Left renal pelvis (tissue), 4 donors: ENCODE data around the gene RALGAPA2. TPM values are rescaled to one million over a fixed set of nuclear protein-coding genes. Genes with fewer than 3 reads are reported as not detected.

Source experiments
- DNase-seq, 4 donors: peaks; one replicate each; pipeline ENCODE4 v3.0.0-alpha.2; 2013; ENCODE audit warnings: low read depth in 4 of 4, low spot score in 3 of 4
- polyA plus RNA-seq, 4 donors: library from polyadenylated mRNA; unstranded; fragments of 120-200 nt; gene quantifications; one replicate each; pipeline ENCODE4 v1.2.1, GENCODE V29; 2013; ENCODE audit not compliant: insufficient read length in 4 of 4

The RALGAPA2 gene
- polyA plus RNA-seq, 4 donors = 8.6 to 21.8 (median 19.4) TPM

DNA sequence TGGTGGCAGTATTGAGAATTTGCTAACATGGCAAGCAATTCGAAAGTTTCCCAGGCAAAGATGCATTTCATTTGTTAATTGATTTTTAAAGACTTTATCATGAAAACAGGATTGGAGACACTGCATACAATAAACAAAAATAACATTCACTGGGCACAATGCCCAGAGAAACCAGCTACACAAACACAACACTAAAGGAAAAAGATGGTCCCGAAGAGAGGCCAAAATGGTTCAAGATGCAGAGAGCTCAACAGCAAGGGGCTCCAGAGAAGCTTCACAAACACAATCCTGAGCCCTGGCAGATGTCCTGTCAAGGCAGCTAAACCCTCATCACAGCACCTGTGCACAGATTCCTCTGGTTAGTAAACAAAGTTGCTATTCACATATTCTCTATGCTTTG, 265.2 kb downstream of the RALGAPA2 start:
- DNase-seq = no peak

DNA sequence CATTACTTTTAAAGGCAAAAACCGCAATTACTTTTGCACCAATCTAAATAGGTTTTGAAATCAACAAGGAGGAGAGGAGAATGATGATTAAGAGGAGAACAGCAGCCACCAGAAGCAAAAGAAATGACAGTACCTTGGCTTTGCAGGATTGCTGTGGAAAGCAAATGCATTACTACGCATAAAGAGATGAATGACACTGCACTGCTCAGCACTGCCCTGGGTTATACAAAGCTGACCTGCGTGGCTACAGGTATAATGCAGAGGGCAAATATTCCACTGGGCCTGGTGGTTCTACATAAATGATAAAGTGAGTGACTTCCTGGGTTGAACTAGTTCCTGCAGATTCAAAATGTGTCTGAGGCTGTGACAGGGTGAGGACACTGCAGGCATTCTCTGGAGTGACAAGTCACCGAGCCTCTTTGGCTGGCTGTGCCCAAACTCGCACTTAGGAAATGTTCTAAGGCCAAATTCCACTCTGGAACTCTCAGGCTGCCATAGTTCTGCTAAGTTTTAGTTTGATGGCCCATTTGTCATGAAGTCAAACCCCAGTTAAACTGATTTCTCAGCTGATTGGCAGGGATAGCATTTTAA, 265.9 kb downstream of the RALGAPA2 start:
- no peak for DNase-seq

DNA sequence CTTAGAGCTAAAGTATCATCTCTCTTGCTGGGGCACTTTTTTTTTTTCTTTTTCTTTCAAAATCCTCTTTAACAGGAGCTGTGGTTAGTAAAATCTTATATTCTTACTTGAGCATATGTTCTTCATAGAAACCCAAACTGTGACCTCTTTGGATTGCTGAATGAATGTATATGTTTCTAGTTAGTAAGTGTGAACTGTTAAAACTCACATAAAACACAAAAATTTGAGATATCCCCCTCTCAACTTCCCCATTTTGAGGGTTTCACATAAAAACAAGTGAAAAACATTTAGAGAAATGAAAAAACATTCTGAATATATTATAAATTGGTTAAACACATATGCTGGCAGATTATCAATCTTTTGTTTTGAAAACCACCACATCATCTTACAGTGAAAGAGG, 266.4 kb downstream of the RALGAPA2 start:
- no peak for DNase-seq

DNA sequence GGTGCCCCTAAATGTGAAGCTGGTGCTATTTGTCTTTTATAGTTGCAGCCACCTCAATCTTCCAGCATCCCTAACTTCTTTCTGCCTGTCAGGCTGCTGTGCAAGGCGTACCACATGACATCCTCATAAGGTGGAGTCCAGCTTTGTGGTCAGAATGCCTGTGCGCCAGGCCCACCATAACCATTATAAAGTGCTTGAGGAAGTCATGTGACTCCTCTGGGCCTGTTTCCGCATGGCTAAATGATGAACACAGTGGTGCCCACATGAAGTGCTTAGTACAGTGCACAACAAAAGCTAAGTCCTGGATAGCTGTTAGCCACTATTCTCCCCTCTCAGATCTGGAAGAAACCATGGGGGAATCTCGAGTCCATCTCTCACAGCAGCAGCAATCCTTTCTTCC, 268.9 kb downstream of the RALGAPA2 start:
- no peak for DNase-seq

DNA sequence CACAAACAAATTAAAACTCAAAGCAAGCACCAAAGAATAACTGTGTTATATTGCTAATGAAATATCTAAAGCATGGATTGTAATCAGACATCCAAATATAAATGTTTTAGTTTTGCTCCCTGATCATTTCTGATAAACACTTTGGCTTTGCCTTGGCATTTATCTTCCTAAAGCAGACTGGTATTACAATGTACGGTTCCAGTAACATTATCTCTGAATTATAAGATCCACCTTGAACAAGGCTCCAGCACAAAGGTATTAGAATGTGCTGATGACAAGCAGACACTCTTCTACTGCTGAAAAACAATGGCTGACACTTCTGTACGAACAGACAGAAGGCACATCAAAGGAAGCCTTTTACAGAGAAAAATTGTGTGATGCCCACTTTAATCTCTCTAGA, 270.0 kb downstream of the RALGAPA2 start:
- DNase-seq = no peak

DNA sequence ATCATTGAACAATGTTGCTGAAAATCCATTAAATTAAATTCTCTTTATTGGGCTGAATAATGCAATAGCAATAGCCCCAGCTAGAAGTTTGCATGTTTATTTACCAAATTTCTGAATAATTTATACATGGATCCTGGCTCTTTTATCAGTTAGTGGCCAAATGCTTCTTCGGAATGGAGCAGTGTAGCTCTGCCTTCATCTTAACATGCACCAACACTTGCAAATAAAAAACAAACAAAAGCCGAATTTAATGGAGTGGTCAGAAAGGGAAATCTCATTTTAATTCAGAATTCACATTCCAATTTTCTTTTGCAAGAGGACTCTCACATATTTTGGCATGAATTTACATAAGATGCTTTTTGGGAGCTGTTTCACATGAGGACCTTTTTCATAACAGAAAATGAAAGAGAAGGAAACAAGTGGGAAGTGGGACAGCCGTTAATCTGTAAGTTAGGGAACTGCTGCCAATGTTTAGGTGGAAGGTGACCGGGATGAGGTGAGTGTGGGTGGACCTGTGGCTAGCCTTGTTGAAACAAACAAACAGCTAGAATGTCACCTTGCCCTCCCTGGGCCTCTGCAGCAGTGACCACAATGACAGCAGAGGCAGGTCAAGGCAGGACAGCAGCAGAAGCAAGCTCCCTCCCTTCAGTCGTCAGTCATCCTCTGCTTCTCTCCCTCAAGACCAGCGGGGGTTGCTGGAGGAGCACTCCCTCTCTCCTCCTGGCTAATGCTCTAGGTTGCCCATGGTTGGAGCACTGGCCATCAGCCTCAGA, 271.4 kb downstream of the RALGAPA2 start:
- no peak for DNase-seq

DNA sequence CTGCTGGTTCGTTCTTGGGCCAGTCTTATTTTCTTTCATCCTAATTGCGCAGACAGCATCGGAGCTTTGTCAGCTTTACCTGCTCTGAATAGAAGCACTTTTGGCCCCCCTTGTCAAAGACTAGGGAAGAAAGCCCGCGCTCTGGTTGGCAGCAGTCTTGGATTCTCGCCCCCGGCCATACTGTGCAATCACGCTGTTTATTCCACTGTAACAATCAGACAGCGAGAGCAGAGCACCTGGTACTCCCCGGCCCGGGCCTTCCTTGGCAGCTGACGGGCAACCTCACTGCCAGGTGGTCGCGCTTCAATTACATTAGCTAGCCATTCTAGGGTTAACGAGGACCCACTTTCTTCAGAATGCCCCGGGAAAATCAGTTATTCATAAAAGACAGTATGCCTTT, 272.0 kb downstream of the RALGAPA2 start:
- no peak for DNase-seq

DNA sequence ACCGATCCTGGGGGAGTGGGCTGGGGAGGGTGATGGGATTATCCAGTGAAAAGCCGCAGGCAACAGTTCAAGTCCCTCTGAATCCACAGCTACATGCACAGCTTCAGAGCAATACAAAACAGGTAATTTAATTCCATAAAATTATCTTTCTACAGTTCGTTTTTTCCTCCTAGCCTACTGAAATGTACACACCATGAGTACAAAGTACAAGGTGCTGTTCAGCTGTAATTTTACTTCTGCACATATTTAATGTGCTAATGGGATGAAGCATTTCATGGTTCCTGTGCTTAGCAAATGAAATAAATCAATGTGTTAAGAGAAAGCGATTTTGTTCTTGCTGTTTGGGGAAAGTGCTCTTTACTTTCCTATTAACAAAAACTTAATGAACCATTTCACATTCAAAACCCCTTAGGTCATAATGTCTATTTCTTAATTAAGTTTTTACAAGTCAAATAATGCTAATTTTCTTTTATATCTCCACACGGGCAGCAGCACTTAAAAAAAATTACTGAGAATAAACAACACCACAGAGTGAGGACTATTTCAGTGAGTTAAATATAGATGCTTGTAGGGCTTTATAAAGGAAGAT, 272.7 kb downstream of the RALGAPA2 start:
- no peak for DNase-seq

DNA sequence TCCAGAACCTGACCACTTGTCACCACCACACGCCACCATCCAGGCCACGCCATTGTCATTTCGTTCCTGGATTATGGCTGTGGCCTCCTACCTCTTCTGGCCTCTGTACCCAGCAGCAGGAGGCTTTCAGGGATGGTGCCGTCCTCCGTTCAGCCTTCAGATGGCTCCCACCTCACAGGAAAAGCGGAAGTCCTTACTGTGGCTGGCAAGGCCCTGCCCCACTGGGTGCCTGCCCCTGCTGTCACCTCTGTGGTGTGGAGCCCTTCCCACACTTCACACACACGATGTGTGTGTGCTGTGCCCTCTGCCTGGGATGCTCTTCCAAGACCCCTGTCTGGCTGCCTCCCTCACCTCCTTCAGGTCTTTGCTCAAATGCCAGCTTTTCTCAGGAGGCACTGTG, 275.1 kb downstream of the RALGAPA2 start:
- DNase-seq = no peak

DNA sequence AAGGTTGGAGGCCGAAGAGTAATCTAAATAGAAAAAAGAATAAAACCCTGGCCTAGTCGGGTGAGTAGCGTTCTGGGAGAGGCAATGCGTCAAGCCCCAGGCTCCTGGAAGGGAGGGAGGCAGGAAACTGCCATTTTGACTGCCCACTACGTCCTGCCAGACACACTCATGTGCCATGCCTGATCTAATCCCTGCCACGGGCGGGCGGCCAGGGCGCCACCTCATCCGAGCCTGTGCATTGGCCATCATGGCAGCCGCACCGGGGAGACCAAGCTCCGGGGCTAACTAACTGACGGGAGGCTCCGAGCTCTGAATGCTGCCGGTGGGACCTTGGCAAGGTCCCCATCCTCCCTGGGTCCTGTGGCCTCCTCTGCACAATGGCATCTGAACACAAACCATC, 275.8 kb downstream of the RALGAPA2 start:
- no peak for DNase-seq

DNA sequence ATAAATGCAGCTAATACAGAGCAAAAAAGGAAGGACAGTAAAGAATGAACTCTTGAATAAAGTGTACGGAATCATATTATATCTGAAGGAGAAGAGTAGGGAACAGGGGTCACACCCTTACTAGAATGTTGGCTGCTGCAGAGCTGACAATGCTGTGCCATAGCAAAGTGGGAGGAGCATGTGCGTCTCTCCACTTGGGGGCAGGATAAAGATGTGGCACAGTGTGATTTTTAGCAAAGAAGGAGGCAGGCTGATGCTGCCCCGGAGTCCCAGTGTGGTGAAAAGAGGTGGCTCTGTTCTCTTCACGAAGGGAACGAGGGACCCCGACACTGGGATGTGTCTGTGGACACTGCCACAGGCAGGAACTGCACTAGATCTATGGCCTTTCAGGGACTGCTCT, 277.0 kb downstream of the RALGAPA2 start:
- DNase-seq = no peak

DNA sequence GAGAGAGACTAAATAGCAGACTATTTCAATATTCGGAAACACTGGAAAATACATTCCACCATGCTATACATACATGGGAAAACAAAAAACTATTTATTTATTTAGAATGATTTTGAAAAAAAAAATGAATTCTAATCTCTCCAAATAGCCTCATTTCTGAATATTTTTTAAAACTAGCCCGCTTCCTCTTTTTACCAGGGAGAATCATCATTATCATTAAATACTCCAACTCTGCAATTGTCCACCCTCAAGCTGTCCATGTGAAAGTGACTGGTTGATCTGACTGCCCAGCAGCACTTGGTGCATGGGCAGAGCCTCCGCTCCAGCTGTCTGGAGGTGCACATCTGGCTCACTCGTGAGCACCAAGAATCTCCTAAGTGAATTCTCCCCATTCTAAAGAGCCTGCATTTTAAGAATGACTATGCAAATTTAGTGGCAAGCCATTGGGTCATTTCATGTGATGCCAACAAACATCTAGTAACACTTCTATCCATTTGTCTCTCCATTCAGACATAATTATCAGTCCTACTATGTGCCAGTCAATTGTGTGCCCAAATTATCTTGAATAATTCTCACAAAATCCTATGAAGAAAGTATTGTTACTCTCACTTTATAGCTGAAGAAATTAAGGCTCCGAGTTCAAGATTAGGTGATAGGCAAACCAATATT, 279.7 kb downstream of the RALGAPA2 start:
- DNase-seq = no peak

DNA sequence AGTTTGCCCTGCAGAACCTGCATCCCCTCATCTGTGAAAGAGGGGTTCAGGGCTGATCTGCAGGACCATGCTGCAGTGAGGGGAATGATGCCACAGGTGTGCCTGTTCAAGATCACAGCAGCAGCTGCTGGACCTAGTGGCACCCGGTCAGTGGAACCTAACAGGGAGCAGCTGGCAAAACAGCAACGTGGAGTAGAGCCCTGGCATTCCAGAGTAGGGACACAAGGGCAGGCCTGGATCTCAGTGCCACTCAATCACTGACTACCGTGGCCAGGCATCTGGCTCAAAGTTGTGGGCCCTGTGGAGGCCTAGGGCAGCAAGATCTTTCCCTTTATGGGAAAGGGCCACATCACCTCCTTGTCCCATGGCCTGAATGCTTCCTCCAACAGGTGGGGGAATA, 282.4 kb downstream of the RALGAPA2 start:
- no peak for DNase-seq

DNA sequence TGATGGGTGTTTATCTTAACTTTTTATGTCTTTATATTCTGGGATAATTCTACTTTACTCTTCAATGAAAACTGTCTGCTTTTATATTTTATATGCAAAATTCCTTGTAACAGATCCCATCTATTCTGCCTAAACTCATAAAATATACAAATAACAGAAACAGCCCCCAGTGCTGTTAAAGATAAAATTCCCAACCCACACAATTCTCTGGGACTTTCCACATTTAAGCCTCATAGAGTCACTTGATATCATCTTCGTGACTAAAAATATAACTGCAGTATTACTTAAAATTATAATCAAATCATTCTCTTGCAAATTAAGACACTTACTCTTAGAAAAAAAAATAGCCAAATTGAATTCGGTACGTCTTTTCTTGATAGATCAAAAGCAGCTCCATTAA, 284.4 kb downstream of the RALGAPA2 start:
- no peak for DNase-seq

DNA sequence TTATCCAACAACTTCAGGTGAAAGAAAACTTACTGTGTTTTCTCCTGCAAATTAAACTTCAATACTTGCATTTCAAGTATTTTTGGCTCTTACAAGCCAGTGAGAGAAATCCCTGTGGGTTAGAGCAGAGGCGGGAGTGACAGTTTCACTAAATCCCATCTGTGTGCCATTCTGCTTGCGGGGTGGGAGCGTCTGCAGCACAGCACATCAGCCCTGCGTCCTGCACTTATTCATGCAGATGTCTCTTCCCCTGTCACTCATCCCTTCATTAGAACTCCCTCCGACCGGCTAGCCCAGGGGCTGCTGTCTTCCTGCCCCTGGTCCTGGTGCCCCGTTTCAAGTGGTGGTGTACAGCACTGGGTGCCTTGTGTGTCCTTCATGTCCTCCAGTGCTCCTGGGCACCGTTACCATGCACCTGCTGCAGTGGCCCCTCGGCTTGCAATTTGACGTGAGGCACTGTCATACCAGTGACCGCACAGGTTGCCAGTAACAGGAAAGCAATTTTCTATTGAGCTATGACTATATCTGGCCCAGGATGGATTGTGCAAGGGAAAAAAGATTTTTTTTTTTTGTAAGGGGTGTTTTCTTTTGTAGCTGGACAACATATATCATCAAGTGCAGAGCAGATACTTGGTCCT, 285.1 kb downstream of the RALGAPA2 start:
- no peak for DNase-seq

DNA sequence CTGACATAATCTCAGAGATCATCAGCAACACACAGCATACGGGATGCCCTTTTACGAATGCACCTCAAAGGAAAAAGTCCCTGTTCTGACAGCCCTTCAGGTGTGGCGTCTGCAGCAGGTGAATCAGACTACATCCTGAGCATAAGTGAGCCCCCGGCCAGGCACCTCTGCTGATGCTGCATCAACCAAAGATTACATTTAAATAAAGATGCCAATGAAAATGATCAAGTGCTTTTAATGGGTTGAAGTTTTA, 285.9 kb downstream of the RALGAPA2 start:
- DNase-seq = no peak

DNA sequence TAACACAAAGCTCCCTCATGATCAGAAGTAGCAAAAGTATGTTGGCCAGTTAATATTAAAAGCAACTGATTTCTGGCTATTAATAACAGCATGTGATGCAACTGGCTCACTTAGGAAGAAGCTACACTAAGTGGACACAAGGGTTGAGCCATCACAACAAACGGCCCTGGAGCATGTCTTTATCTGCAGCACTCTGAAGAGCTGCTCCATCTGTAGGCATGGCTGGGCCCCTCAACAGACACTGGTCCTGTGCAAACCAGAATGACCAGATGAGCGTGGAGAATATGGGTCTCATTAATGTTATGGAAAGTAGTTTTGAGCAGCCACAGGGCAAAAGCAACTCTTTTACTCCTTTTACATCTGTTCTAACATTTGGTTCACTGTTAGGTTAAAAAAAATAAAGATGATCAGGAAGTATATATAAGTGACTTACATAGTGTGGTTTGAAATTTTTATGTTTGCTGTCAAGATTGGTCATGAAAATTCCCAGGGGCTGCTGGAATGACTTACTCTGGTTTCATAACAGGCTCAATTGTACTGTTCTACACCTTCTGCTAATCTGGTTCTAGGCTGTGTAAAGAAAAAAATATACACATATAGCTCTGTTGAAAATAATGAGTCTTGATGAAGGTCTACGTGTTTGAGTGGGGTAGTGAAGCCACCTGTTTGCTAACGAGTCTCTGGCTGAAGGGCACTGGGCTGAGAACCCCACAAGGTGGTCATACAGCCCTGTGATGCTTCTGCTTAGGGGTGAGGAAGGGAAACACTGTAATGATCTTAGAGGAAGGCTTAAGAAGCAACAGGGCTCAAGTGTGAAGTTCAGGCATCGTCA, 286.4 kb downstream of the RALGAPA2 start:
- no peak for DNase-seq

DNA sequence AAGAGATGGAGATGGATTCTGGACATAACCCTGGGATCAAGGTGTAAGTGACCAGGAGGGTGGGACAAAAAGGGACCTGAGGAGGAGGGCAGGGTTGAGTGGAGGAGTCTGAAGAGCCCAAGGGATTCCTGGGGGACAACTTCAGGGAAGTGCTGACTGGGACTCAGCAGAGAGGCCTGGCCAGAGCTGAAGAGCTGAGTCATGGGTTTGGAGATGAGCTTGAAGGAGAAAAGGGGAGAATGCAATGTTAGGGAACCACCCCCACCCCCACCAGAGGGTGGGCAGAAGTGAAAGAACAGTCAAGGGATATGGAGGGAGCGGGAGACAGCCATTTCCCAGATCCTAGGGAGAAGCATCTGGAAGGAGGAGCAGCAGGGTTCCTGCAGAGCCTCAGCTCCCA, 289.3 kb downstream of the RALGAPA2 start:
- no peak for DNase-seq

DNA sequence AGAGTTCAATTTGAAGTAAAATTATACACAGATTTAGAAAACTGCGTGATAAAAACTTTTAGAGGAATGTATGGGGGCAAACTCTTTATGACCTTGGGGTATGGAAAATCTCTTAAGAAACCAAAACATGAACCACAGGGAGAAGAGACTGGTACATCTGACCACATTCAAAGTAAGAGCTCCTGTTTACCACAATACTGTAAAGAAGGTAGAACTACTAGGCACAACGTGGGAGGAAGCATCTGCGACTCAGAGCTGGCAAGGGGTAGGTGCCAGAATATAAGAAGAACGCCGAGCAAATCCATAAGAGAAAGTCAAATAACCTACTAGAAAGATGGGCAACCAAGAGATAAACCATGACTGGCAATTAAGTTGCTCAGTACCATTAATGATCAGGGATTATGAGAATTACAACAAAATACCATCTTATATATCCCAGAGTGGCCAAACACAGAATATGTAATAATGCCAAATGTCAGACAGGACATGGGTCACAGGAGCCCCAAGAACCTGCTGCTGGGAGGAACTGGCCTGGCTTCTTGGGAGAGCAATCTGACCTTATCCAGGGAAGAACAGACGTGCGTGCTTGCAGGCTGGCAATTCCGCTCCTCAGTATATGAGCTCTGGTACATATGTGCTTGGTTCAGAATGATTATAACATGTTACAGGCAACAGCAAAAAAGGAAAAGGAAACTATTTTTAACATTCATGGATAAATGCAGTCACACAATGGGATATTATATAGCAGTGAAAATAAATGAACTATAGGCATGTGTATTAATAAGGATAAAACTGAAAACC, 294.4 kb downstream of the RALGAPA2 start:
- no peak for DNase-seq

DNA sequence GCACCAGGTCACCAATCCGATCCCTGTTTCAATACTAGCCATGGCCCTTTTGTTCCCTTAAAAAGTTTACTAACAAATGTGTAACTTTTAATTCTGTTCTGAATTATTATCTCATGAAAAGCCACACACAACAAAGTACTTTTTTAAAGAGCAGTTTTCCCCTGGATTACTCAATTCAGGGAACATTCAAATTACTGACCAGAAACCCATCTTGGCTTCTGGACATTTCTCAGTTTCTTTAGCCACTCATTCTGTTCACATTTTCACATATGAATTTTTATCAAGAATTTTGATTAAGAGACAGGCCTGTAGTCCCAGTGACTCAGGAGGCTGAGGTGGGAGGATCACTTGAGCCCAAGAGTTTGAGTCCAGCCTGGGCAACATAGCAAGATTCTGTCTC, 297.1 kb downstream of the RALGAPA2 start:
- DNase-seq = no peak
